HCT116 (cell line): ENCODE results near the gene CAMK1D. TPM values are rescaled to one million over a fixed set of nuclear protein-coding genes. Genes with fewer than 3 reads are reported as not detected.

ENCODE experiments used
- ATAC-seq: fragments of 200-7000 bp; cut with Tn5 transposase; 2 replicates; pipeline ENCODE4 v1.9.1; 2020; ENCODE audit warnings: mild to moderate bottlenecking, moderate library complexity
- BruUV-seq: library from RNA; stranded (reverse); fragments of 400-500 nt; replicated peaks from 2 replicates; lab custom pipeline; 2021; lab: Mats Ljungman, UMichigan
- CTCF ChIA-PET: fragments of 300-600 bp; sonication (Branson Sonifier 250); formaldehyde crosslinking; loops from one replicate; lab custom pipeline; 2021; ENCODE audit warnings: antibody characterized with exemption; lab: Charles Lee
- POLR2A ChIA-PET: fragments of 300-600, 350-600 bp; sonication (Branson Sonifier 250); formaldehyde crosslinking; loops from one replicate; lab custom pipeline; 2021; ENCODE audit warnings: antibody characterized with exemption; lab: Charles Lee
- RAD21 ChIA-PET, 2 experiments: fragments of 300-600 bp; sonication (Branson Sonifier 250); formaldehyde crosslinking; loops; one replicate each; lab custom pipeline; 2023; ENCODE audit warnings: low total read pairs in 2 of 2; ENCODE audit not compliant: uncharacterized antibody in 2 of 2, unreplicated experiment in 2 of 2, low non-redundant PET in 1 of 2; lab: Charles Lee
- DNase-seq: peaks from one replicate; pipeline ENCODE4 v3.0.0-alpha.2; 2010; ENCODE audit warnings: low read depth, low spot score
- H2AFZ ChIP-seq: fragments of 200-600 bp; shearing (Covaris generic), sonication (generic); 2 replicates; pipeline ENCODE4 v1.6.1; 2017; ENCODE audit warnings: low read depth, mixed run types, mixed read lengths, antibody characterized with exemption, low read length; ENCODE audit not compliant: poor library complexity, severe bottlenecking
- H3K27ac ChIP-seq: 2 replicates; pipeline ENCODE4 v1.5.1; 2012; ENCODE audit warnings: low read depth, low read length
- H3K27me3 ChIP-seq: fragments of 200-600 bp; sonication (generic); 2 replicates; pipeline ENCODE4 v1.6.1; 2016; ENCODE audit warnings: mixed run types, low read length, mixed read lengths; ENCODE audit not compliant: insufficient read depth
- H3K36me3 ChIP-seq, 2 experiments: fragments of 200-500 bp in 1 of 2; fragments of 200-600 bp in 1 of 2; sonication (Bioruptor generic) in 1 of 2; sonication (generic) in 1 of 2; 2 replicates each; pipeline versions ENCODE4 v1.5.1 to v1.6.1; 2014 to 2016; ENCODE audit warnings: low read length in 2 of 2, inconsistent platforms in 1 of 2, mixed read lengths in 1 of 2, mixed run types in 1 of 2; ENCODE audit not compliant: insufficient read depth in 2 of 2, control insufficient read depth in 1 of 2
- H3K4me1 ChIP-seq, 2 experiments: fragments of 200-600 bp in 1 of 2; sonication (generic) in 1 of 2; 2 replicates each; pipeline versions ENCODE4 v1.5.1 to v1.6.1; 2012 to 2017; ENCODE audit warnings: low read length in 2 of 2, inconsistent platforms in 1 of 2, mild to moderate bottlenecking in 1 of 2, mixed read lengths in 1 of 2, mixed run types in 1 of 2, moderate library complexity in 1 of 2; ENCODE audit not compliant: insufficient read depth in 2 of 2, control insufficient read depth in 1 of 2
- H3K4me2 ChIP-seq: fragments of 200-600 bp; sonication (generic); 2 replicates; pipeline ENCODE4 v1.6.1; 2017; ENCODE audit warnings: mixed run types, low read length, mixed read lengths
- H3K4me3 ChIP-seq, 2 experiments: fragments of 200-600 bp in 1 of 2; sonication (generic) in 1 of 2; replicated peaks in 1 of 2; 2 replicates each; pipeline ENCODE4 v1.5.1; 2011 to 2016; ENCODE audit warnings: low read length in 2 of 2, control low read depth in 1 of 2, low read depth in 1 of 2, mild to moderate bottlenecking in 1 of 2, mixed read lengths in 1 of 2, mixed run types in 1 of 2
- H3K79me2 ChIP-seq: fragments of 200-600 bp; sonication (generic); 2 replicates; pipeline ENCODE4 v1.6.1; 2017; ENCODE audit warnings: mild to moderate bottlenecking, mixed run types, low read length, moderate library complexity, mixed read lengths; ENCODE audit not compliant: insufficient read depth
- H3K9ac ChIP-seq: fragments of 200-600 bp; sonication (generic); 2 replicates; pipeline ENCODE4 v1.6.1; 2016; ENCODE audit warnings: low read length, mixed read lengths
- H3K9me2 ChIP-seq: fragments of 200-600 bp; sonication (generic), shearing (Covaris generic); 2 replicates; pipeline ENCODE4 v1.6.1; 2017; ENCODE audit warnings: mixed run types, mild to moderate bottlenecking, moderate library complexity; ENCODE audit not compliant: insufficient read depth
- H3K9me3 ChIP-seq, 2 experiments: fragments of 200-500 bp in 1 of 2; fragments of 200-600 bp in 1 of 2; sonication (Bioruptor generic) in 1 of 2; sonication (generic) in 1 of 2; 2 replicates each; pipeline ENCODE4 v1.6.1; 2014 to 2017; ENCODE audit warnings: low read length in 2 of 2, mixed read lengths in 2 of 2, inconsistent platforms in 1 of 2, low read depth in 1 of 2, mild to moderate bottlenecking in 1 of 2, mixed run types in 1 of 2, moderate library complexity in 1 of 2; ENCODE audit not compliant: control insufficient read depth in 1 of 2, insufficient read depth in 1 of 2
- H4K20me1 ChIP-seq: fragments of 200-600 bp; sonication (generic), shearing (Covaris generic); 2 replicates; pipeline ENCODE4 v1.6.1; 2017; ENCODE audit warnings: mixed run types, mild to moderate bottlenecking, moderate library complexity; ENCODE audit not compliant: insufficient read depth
- CBX3 ChIP-seq: IDR thresholded peaks from 2 replicates; pipeline ENCODE4 v1.6.1; 2012; ENCODE audit warnings: low read depth
- CEBPB ChIP-seq: IDR thresholded peaks from 2 replicates; pipeline ENCODE4 v1.6.1; 2012; ENCODE audit warnings: low read depth
- CTCF ChIP-seq, 3 experiments: fragments of 200-600 bp in 1 of 3; sonication (generic) in 1 of 3; IDR thresholded peaks in 2 of 3; conservative IDR thresholded peaks in 1 of 3; 2 replicates each; pipeline ENCODE4 v1.5.1; 2012 to 2017; ENCODE audit warnings: low read depth in 2 of 3, low read length in 2 of 3, antibody characterized with exemption in 1 of 3, borderline replicate concordance in 1 of 3, control low read depth in 1 of 3, mild to moderate bottlenecking in 1 of 3, mixed read lengths in 1 of 3, mixed run types in 1 of 3, moderate library complexity in 1 of 3; ENCODE audit not compliant: insufficient read depth in 1 of 3
- EZH2 ChIP-seq: fragments of 200-600 bp; sonication (generic); IDR thresholded peaks from 2 replicates; pipeline ENCODE4 v1.6.1; 2017; ENCODE audit warnings: antibody characterized with exemption, mixed run types
- EZH2phosphoT487 ChIP-seq: fragments of 200-600 bp; IDR thresholded peaks from 2 replicates; pipeline ENCODE4 v1.6.1; 2018; ENCODE audit warnings: antibody characterized with exemption, borderline replicate concordance
- POLR2A ChIP-seq: IDR thresholded peaks from 2 replicates; pipeline ENCODE4 v1.7.0; 2011; ENCODE audit warnings: borderline replicate concordance; ENCODE audit not compliant: insufficient read depth, insufficient read length; ENCODE audit errors: extremely low read depth
- POLR2AphosphoS5 ChIP-seq: IDR thresholded peaks from 2 replicates; pipeline ENCODE4 v1.6.1; 2011; ENCODE audit warnings: mild to moderate bottlenecking, low read depth, low read length, moderate library complexity
- RAD21 ChIP-seq: IDR thresholded peaks from 2 replicates; pipeline ENCODE4 v1.6.1; 2012; ENCODE audit warnings: low read depth, mild to moderate bottlenecking
- SRF ChIP-seq: IDR thresholded peaks from 2 replicates; pipeline ENCODE4 v1.6.1; 2012; ENCODE audit warnings: low read depth
- TCF7L2 ChIP-seq: IDR thresholded peaks from 2 replicates; pipeline ENCODE4 v1.7.0; 2011; ENCODE audit warnings: borderline replicate concordance, inconsistent platforms; ENCODE audit not compliant: insufficient read depth, insufficient read length; ENCODE audit errors: extremely low read depth
- ZFX ChIP-seq: fragments of 450-650 bp; IDR thresholded peaks from 2 replicates; pipeline ENCODE4 v1.6.1; 2017
- ZNF274 ChIP-seq: fragments of 200-500 bp; sonication (Bioruptor generic); IDR thresholded peaks from 2 replicates; pipeline ENCODE4 v1.6.1; 2014; ENCODE audit warnings: mild to moderate bottlenecking, low read depth, low read length, inconsistent platforms
- intact Hi-C: fragments of 100-400 bp; cut with micrococcal nuclease; formaldehyde crosslinking; loops from 2 replicates; pipeline ENCODE4 v1.10.0; 2022
- total RNA-seq: library from RNA; stranded (reverse); gene quantifications from one replicate; pipeline ENCODE4 v1.2.1, GENCODE V29; 2021; ENCODE audit not compliant: unreplicated experiment
- TF ChIP-seq, protein P1 (sequence below): IDR thresholded peaks from 2 replicates; pipeline ENCODE4 v1.6.1; 2012
- TF ChIP-seq, protein P2 (sequence below): IDR thresholded peaks from 2 replicates; pipeline ENCODE4 v1.6.1; 2012

CAMK1D gene
- total RNA-seq, 1 experiment from 2014 or later: 9.6 TPM

GRCh38 chr10:12787297-12787696 is 437.9 kb downstream of the CAMK1D start:
- RAD21 ChIA-PET: no interaction called here
- TF ChIP-seq POLR2A (no peak), ZNF274 (no peak), CBX3 (no peak), POLR2AphosphoS5 (no peak), TCF7L2 (no peak), RAD21 (no peak), EZH2 (no peak), SRF (no peak), ZFX (no peak)
- TF ChIP-seq, protein P1, sequence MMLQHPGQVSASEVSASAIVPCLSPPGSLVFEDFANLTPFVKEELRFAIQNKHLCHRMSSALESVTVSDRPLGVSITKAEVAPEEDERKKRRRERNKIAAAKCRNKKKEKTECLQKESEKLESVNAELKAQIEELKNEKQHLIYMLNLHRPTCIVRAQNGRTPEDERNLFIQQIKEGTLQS: no peak
- TF ChIP-seq, protein P2, sequence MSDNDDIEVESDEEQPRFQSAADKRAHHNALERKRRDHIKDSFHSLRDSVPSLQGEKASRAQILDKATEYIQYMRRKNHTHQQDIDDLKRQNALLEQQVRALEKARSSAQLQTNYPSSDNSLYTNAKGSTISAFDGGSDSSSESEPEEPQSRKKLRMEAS: no peak

DNA sequence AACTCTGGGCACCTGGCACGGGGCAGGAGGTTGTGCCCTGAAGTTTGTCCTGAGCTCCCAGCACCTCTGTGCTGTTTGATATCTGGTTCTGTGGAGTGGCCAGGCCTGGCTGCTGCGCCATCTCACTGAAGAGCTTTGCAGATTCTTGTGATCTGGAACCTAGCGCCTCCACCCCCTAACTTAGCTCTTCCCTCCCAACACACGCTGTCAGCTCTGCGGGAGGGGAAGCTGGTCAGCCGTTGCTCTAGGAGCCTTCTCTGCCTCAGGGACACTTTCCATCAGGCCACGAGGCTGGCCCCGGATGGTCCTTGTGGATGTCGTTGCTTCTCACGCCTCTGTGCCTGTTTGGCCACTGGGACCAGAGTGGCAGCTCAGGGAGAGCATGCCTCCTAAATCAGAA is 438.9 kb downstream of the CAMK1D start:
- H3K4me1 ChIP-seq: peaks cover 0 to 4% of the 10 kb centered on the region in 2 experiments; a peak in 1 of 4 replicates
- RAD21 ChIA-PET: interaction anchor here in 1 of 2 experiments (0.9 kb wide), 1 partner anchor 286 kb away, joined by 5 read pairs; no protein-coding TSS in a partner anchor
- no peaks in the 10 kb centered on the region for H3K27me3 ChIP-seq
- no peak overlapping the region for H2AFZ ChIP-seq
- no peaks in the 10 kb centered on the region for H3K36me3 ChIP-seq
- no TSS peak for BruUV-seq
- H3K9me2 ChIP-seq: no peaks in the 10 kb centered on the region
- intact Hi-C loops: no loop called here
- TF ChIP-seq CEBPB: no peak
- TF ChIP-seq EZH2phosphoT487: no peak
- no peak for TF ChIP-seq CTCF (IDR thresholded peaks at IDR 0.05 in 2 of 3, conservative IDR thresholded peaks at IDR 0.05 in 1 of 3; ENCODE audit: borderline replicate concordance in 1 of 3, insufficient read depth in 1 of 3, low read depth in 2 of 3, low read length in 2 of 3)
- H3K4me3 ChIP-seq: no peak overlapping the region
- CTCF ChIA-PET: no interaction called here
- H3K27ac ChIP-seq: no peak overlapping the region
- H3K9ac ChIP-seq: no peak overlapping the region
- POLR2A ChIA-PET: no interaction called here
- H4K20me1 ChIP-seq: no peaks in the 10 kb centered on the region
- H3K9me3 ChIP-seq: no peaks in the 10 kb centered on the region
- ATAC-seq (no peak), DNase-seq (no peak)
- no peak overlapping the region for H3K4me2 ChIP-seq
- no peaks in the 10 kb centered on the region for H3K79me2 ChIP-seq

More at GRCh38 chr10:12787297-12787696, 437.9 kb downstream of the CAMK1D start:
- Histone ChIP-seq H3K9ac (no peak overlapping the region), H3K9me3 (no peaks in the 10 kb centered on the region), H3K4me1 (peaks cover 1 to 9% of the 10 kb centered on the region in 2 experiments; a peak in 3 of 4 replicates), H2AFZ (no peak overlapping the region), H3K9me2 (no peaks in the 10 kb centered on the region), H3K27ac (no peak overlapping the region), H3K79me2 (no peaks in the 10 kb centered on the region), H3K36me3 (no peaks in the 10 kb centered on the region), H3K4me2 (no peak overlapping the region), H3K27me3 (no peaks in the 10 kb centered on the region), H3K4me3 (no peak overlapping the region), H4K20me1 (no peaks in the 10 kb centered on the region)
- POLR2A ChIA-PET: no interaction called here
- DNase-seq (no peak), ATAC-seq (no peak)
- CTCF ChIA-PET: no interaction called here
- BruUV-seq: no TSS peak
- intact Hi-C loops: no loop called here
